Bronchial epithelial cell (primary cell): Measurements from ENCODE around the gene RPL19. TPM values are rescaled to one million over a fixed set of nuclear protein-coding genes. Genes with fewer than 3 reads are reported as not detected.

Experiments
- DNase-seq: peaks from one replicate; pipeline ENCODE4 v3.0.0-alpha.2; 2010; ENCODE audit warnings: low read depth
- FAIRE-seq: peaks from 2 replicates; lab custom pipeline; 2011; peaks lifted over from hg19 to GRCh38; lab: Jason Lieb, UNC
- H3K27me3 ChIP-seq: 2 replicates; pipeline ENCODE4 v1.5.1; 2011; ENCODE audit warnings: low read length; ENCODE audit not compliant: control insufficient read depth, insufficient read depth
- H3K36me3 ChIP-seq: 2 replicates; pipeline ENCODE4 v1.5.1; 2011; ENCODE audit warnings: low read length; ENCODE audit not compliant: control insufficient read depth, insufficient read depth
- H3K4me3 ChIP-seq: 2 replicates; pipeline ENCODE4 v1.5.1; 2011; ENCODE audit warnings: mild to moderate bottlenecking, low read depth, low read length, control low read depth
- CTCF ChIP-seq: IDR thresholded peaks from 2 replicates; pipeline ENCODE4 v1.5.1; 2011; ENCODE audit warnings: mild to moderate bottlenecking, moderate library complexity, low read length, control low read depth, inconsistent platforms; ENCODE audit not compliant: insufficient read depth, severe bottlenecking
- total RNA-seq: library from RNA; depleted of rRNA; stranded (reverse); fragments of >200 nt; gene quantifications from 2 replicates; pipeline ENCODE4 v1.2.1, GENCODE V29; 2014

The RPL19 gene
- total RNA-seq, 1 donor from 2014 or later: 3,067 TPM

DNA sequence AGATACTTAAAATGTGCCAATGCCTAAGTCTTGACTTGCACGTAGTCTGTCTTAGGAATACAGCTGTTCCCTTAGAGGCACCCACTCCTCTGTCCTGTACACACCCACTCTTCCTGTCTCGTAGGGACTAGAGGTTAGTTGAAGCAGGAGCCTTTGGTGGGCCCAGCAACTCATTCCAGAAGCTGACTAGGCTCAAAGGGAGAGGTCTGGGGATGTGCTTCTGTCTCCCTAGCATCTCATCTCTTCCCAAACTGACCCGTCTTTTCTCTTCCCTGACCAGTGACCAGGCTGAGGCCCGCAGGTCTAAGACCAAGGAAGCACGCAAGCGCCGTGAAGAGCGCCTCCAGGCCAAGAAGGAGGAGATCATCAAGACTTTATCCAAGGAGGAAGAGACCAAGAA is 4.2 kb downstream of the RPL19 start:
- no peak overlapping the region for H3K4me3 ChIP-seq
- no peak for TF ChIP-seq CTCF
- no peaks in the 10 kb centered on the region for H3K27me3 ChIP-seq
- DNase-seq (no peak), FAIRE-seq (no peak)
- H3K36me3 ChIP-seq: peaks cover 27% of the 10 kb centered on the region

DNA sequence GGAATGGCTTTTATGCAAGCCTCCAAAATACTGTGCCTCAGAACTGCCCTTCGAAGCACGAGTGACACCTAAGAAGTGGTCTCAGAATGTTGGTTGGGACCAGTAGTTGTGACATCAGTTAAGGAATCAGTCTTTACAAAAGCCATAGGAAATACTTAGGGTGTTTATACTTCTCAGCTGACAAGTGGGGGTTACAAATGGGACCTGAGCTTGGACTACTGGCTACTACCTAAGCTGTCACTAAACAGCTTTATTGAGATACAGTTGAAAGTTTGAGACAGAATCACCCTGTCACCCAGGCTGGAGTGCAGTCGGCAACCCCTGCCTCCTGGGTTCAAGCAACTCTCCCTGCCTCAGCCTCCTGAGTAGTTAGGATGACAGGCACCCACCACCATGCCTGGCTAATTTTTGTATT is 5.0 kb downstream of the RPL19 start:
- TF ChIP-seq CTCF: no peak
- H3K27me3 ChIP-seq: no peaks in the 10 kb centered on the region
- DNase-seq (no peak), FAIRE-seq (no peak)
- H3K4me3 ChIP-seq: no peak overlapping the region
- peaks cover 27% of the 10 kb centered on the region for H3K36me3 ChIP-seq

GRCh38 chr17:39208136-39208535 is 8.1 kb downstream of the RPL19 start:
- peaks cover 7% of the 10 kb centered on the region for H3K36me3 ChIP-seq
- DNase-seq (peak; percentile 25), FAIRE-seq (no peak)

GRCh38 chr17:39208893-39209292 is 8.8 kb downstream of the RPL19 start:
- TF ChIP-seq CTCF: no peak
- Histone ChIP-seq H3K27me3 (no peaks in the 10 kb centered on the region), H3K36me3 (peaks cover 2% of the 10 kb centered on the region), H3K4me3 (no peak overlapping the region)
- DNase-seq (no peak), FAIRE-seq (peak; percentile 7)

More at GRCh38 chr17:39208136-39208535, 8.1 kb downstream of the RPL19 start:
- TF ChIP-seq CTCF: no peak
- Histone ChIP-seq H3K4me3 (no peak overlapping the region), H3K27me3 (no peaks in the 10 kb centered on the region)

DNA sequence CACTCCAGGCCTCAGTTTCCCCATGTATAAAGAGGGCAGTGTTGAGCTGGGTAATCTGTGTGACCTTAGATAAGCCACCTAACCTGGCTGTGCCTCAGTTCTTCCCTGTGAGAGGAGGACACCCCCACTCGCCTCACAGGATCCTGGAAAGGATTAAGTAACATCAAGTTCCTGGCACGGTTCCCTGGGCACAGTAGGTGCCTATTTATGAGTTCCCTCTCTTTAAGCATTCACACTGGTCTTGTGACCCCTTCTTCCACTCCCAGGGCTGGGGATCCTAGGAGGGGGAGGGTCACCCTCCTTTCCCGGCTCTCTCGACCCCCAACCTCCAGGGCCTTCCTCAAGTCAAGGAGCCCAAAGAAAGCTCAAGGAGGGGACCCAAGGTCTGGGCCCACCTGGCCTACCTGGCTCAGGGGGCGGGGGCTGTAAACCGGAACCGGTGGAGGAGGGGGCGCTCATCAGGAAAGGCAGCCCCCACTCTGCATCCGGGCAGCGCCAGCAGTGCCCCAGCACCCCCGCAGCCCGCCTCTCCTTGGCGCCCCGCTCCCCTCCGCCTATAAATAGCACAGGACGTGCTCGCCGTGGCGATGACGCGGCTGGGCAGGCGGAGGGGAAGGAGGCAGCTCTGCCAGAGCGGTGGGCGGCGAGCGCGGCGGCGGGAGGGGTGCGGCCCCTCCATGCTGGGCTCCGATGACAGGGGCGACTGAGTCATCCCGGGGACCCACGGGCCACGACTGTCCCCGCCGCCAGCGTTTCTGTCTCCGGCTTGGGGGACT is 9.4 kb downstream of the RPL19 start:
- no peak for FAIRE-seq

More for the DNA sequence above, 9.4 kb downstream of the RPL19 start:
- Histone ChIP-seq H3K27me3 (no peaks in the 10 kb centered on the region), H3K4me3 (peak overlapping the region; percentile 23), H3K36me3 (no peaks in the 10 kb centered on the region)
- peak; percentile 32 for DNase-seq
- no peak for TF ChIP-seq CTCF
